GM23338 (cell line): ENCODE measurements around the gene EYS. TPM values are rescaled to one million over a fixed set of nuclear protein-coding genes. Genes with fewer than 3 reads are reported as not detected.
A peak's percentile ranks its signal among the peaks of the same experiment; 100 is the strongest.

Experiments
- ATAC-seq: fragments of 200-7000 bp; cut with Tn5 transposase; 3 replicates; pipeline ENCODE4 v1.9.1; 2020
- DNase-seq: peaks from one replicate; pipeline ENCODE4 v3.0.0-alpha.2; 2015; ENCODE audit warnings: low spot score
- H2AFZ ChIP-seq: fragments of 200-600 bp; sonication (generic); 2 replicates; pipeline ENCODE4 v1.8.0; 2016; ENCODE audit warnings: antibody characterized with exemption, mild to moderate bottlenecking, moderate library complexity
- H3F3A ChIP-seq: fragments of 200-600 bp; sonication (generic); replicated peaks from 2 replicates; pipeline ENCODE4 v1.8.0; 2017; ENCODE audit warnings: antibody characterized with exemption, mixed run types, low read depth
- H3K27ac ChIP-seq: fragments of 200-600 bp; sonication (generic); 2 replicates; pipeline ENCODE4 v1.6.1; 2016; ENCODE audit warnings: low read depth
- H3K27me3 ChIP-seq: fragments of 200-600 bp; sonication (generic); 2 replicates; pipeline ENCODE4 v1.8.0; 2016; ENCODE audit warnings: mild to moderate bottlenecking, mixed run types, moderate library complexity; ENCODE audit not compliant: insufficient read depth
- H3K36me3 ChIP-seq: fragments of 200-600 bp; sonication (generic); 2 replicates; pipeline ENCODE4 v1.8.0; 2016; ENCODE audit warnings: mild to moderate bottlenecking; ENCODE audit not compliant: insufficient read depth
- H3K4me1 ChIP-seq: fragments of 200-600 bp; sonication (generic); 2 replicates; pipeline ENCODE4 v1.8.0; 2016; ENCODE audit warnings: mild to moderate bottlenecking, moderate library complexity; ENCODE audit not compliant: insufficient read depth
- H3K4me2 ChIP-seq: fragments of 200-600 bp; sonication (generic); 2 replicates; pipeline ENCODE4 v1.7.1; 2017; ENCODE audit warnings: mixed run types
- H3K4me3 ChIP-seq: fragments of 200-600 bp; sonication (generic); 2 replicates; pipeline ENCODE4 v1.6.1; 2016; ENCODE audit warnings: mixed run types
- H3K79me2 ChIP-seq: fragments of 200-600 bp; sonication (generic); replicated peaks from 2 replicates; pipeline ENCODE4 v1.8.0; 2017; ENCODE audit warnings: mild to moderate bottlenecking; ENCODE audit not compliant: insufficient read depth
- H3K9me2 ChIP-seq: fragments of 200-600 bp; sonication (generic); 2 replicates; pipeline ENCODE4 v1.8.0; 2017; ENCODE audit not compliant: insufficient read depth
- H4K20me1 ChIP-seq: fragments of 200-600 bp; sonication (generic); replicated peaks from 2 replicates; pipeline ENCODE4 v1.8.0; 2017; ENCODE audit warnings: mild to moderate bottlenecking; ENCODE audit not compliant: insufficient read depth
- H3K27ac Mint-ChIP-seq: 2 replicates; pipeline ENCODE4 v1.8.0; 2020; ENCODE audit warnings: inconsistent platforms, mild to moderate bottlenecking, moderate library complexity, mixed read lengths
- H3K27me3 Mint-ChIP-seq: 3 replicates; pipeline ENCODE4 v1.8.0; 2022; ENCODE audit warnings: low read depth, mild to moderate bottlenecking, moderate library complexity, mixed read lengths, inconsistent platforms; ENCODE audit not compliant: insufficient read depth, poor library complexity
- H3K36me3 Mint-ChIP-seq: 3 replicates; pipeline ENCODE4 v1.8.0; 2021; ENCODE audit warnings: low read depth, mild to moderate bottlenecking, inconsistent platforms, moderate library complexity, mixed read lengths
- H3K4me1 Mint-ChIP-seq: 3 replicates; pipeline ENCODE4 v1.8.0; 2020; ENCODE audit warnings: mild to moderate bottlenecking, inconsistent platforms, mixed read lengths
- H3K4me3 Mint-ChIP-seq: 3 replicates; pipeline ENCODE4 v1.8.0; 2021; ENCODE audit warnings: moderate library complexity, mild to moderate bottlenecking, inconsistent platforms, mixed read lengths
- H3K9me3 Mint-ChIP-seq: 3 replicates; pipeline ENCODE4 v1.8.0; 2020; ENCODE audit warnings: moderate library complexity, mild to moderate bottlenecking, inconsistent platforms, mixed read lengths
- CREB1 ChIP-seq: fragments of 250-450 bp; sonication (Bioruptor Pico); IDR thresholded peaks from 2 replicates; pipeline ENCODE4 v1.5.0; 2020; ENCODE audit warnings: low read depth, mild to moderate bottlenecking, moderate library complexity
- ETS1 ChIP-seq: IDR thresholded peaks from 2 replicates; pipeline ENCODE4 v1.6.1; 2016; ENCODE audit warnings: antibody characterized with exemption
- EZH2 ChIP-seq: fragments of 200-600 bp; sonication (generic); IDR thresholded peaks from one replicate; pipeline ENCODE4 v1.8.0; 2017; ENCODE audit warnings: antibody characterized with exemption, mild to moderate bottlenecking, low read depth; ENCODE audit not compliant: unreplicated experiment
- EZH2phosphoT487 ChIP-seq: fragments of 200-600 bp; sonication (generic); IDR thresholded peaks from one replicate; pipeline ENCODE4 v1.8.1; 2018; ENCODE audit warnings: antibody characterized with exemption; ENCODE audit not compliant: unreplicated experiment
- JUNB ChIP-seq: IDR thresholded peaks from one replicate; pipeline ENCODE4 v1.6.1; 2016; ENCODE audit warnings: antibody characterized with exemption; ENCODE audit not compliant: unreplicated experiment
- NANOG ChIP-seq: IDR thresholded peaks from 2 replicates; pipeline ENCODE4 v1.6.1; 2016; ENCODE audit warnings: antibody characterized with exemption, borderline replicate concordance
- POLR2AphosphoS5 ChIP-seq: IDR thresholded peaks from 2 replicates; pipeline ENCODE4 v1.6.1; 2016; ENCODE audit warnings: antibody characterized with exemption, low read depth
- STAT1 ChIP-seq: IDR thresholded peaks from one replicate; pipeline ENCODE4 v1.6.1; 2016; ENCODE audit warnings: antibody characterized with exemption; ENCODE audit not compliant: unreplicated experiment
- ZNF114 ChIP-seq: fragments of 250-450 bp; sonication (Bioruptor Pico); IDR thresholded peaks from 2 replicates; pipeline ENCODE4 v1.5.0; 2020; ENCODE audit warnings: mild to moderate bottlenecking, moderate library complexity
- ZNF331 ChIP-seq: fragments of 250-450 bp; sonication (Bioruptor Pico); IDR thresholded peaks from 2 replicates; pipeline ENCODE4 v1.5.0; 2020; ENCODE audit warnings: low read depth, mild to moderate bottlenecking, moderate library complexity
- polyA plus RNA-seq: library from polyadenylated mRNA; unstranded; fragments of >200 nt; fragmentation: Nextera tagmentation; extraction: Ambion mirVana; gene quantifications from 2 replicates; pipeline ENCODE4 v1.2.1, GENCODE V29; 2016
- total RNA-seq: library from RNA; depleted of rRNA; stranded (reverse); fragments of >200 nt; shearing (Covaris generic); gene quantifications from 2 replicates; pipeline ENCODE4 v1.2.3, GENCODE V29; 2014
- TF ChIP-seq, protein P1 (sequence below), 2 experiments: fragments of 200-600 bp in 1 of 2; sonication (generic) in 1 of 2; conservative IDR thresholded peaks; 2 replicates each; pipeline versions ENCODE4 v1.5.1 to v1.6.1; 2016 to 2017; ENCODE audit warnings: antibody characterized with exemption in 2 of 2, low read depth in 2 of 2, mild to moderate bottlenecking in 2 of 2, moderate library complexity in 1 of 2
- TF ChIP-seq, protein P2 (sequence below): fragments of 250-450 bp; sonication (Bioruptor Pico); IDR thresholded peaks from 2 replicates; pipeline ENCODE4 v1.5.0; 2020; ENCODE audit warnings: mild to moderate bottlenecking, moderate library complexity
- TF ChIP-seq, protein P3 (sequence below): IDR thresholded peaks from one replicate; pipeline ENCODE4 v1.6.1; 2018; ENCODE audit warnings: antibody characterized with exemption; ENCODE audit not compliant: unreplicated experiment

EYS gene
- total and polyA plus RNA-seq, 2 experiments from 2014 or later: 0.38 to 0.52 TPM

DNA sequence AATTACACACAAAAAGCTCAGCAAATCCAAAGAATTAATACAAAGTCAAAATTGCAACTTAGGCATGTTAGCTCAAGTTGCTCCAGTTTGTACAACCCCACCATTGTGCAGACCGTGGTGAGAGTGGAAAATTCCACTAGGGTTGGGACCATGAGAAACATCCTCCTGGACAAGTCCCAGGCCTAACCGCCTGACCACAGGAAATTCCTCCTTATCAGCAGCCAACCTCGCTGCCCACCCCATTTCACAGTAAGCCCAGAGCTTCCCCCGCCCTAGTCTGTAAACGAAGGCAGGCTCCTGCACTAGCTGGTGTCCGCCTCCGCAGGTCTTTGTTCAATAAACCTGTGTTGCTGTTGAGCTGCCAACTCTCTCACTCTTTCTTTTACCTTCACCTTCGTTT, 1023.3 kb downstream of the EYS start:
- TF ChIP-seq JUNB (no peak), EZH2 (no peak), NANOG (no peak), ETS1 (no peak), ZNF114 (CRISPR knock-in tag) (no peak), CREB1 (no peak), POLR2AphosphoS5 (no peak), STAT1 (no peak), ZNF331 (CRISPR knock-in tag) (no peak), EZH2phosphoT487 (no peak)
- TF ChIP-seq, protein P1, sequence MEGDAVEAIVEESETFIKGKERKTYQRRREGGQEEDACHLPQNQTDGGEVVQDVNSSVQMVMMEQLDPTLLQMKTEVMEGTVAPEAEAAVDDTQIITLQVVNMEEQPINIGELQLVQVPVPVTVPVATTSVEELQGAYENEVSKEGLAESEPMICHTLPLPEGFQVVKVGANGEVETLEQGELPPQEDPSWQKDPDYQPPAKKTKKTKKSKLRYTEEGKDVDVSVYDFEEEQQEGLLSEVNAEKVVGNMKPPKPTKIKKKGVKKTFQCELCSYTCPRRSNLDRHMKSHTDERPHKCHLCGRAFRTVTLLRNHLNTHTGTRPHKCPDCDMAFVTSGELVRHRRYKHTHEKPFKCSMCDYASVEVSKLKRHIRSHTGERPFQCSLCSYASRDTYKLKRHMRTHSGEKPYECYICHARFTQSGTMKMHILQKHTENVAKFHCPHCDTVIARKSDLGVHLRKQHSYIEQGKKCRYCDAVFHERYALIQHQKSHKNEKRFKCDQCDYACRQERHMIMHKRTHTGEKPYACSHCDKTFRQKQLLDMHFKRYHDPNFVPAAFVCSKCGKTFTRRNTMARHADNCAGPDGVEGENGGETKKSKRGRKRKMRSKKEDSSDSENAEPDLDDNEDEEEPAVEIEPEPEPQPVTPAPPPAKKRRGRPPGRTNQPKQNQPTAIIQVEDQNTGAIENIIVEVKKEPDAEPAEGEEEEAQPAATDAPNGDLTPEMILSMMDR (conservative IDR thresholded peaks at IDR 0.05; ENCODE audit: low read depth in 2 of 2): no peak
- TF ChIP-seq, protein P2, sequence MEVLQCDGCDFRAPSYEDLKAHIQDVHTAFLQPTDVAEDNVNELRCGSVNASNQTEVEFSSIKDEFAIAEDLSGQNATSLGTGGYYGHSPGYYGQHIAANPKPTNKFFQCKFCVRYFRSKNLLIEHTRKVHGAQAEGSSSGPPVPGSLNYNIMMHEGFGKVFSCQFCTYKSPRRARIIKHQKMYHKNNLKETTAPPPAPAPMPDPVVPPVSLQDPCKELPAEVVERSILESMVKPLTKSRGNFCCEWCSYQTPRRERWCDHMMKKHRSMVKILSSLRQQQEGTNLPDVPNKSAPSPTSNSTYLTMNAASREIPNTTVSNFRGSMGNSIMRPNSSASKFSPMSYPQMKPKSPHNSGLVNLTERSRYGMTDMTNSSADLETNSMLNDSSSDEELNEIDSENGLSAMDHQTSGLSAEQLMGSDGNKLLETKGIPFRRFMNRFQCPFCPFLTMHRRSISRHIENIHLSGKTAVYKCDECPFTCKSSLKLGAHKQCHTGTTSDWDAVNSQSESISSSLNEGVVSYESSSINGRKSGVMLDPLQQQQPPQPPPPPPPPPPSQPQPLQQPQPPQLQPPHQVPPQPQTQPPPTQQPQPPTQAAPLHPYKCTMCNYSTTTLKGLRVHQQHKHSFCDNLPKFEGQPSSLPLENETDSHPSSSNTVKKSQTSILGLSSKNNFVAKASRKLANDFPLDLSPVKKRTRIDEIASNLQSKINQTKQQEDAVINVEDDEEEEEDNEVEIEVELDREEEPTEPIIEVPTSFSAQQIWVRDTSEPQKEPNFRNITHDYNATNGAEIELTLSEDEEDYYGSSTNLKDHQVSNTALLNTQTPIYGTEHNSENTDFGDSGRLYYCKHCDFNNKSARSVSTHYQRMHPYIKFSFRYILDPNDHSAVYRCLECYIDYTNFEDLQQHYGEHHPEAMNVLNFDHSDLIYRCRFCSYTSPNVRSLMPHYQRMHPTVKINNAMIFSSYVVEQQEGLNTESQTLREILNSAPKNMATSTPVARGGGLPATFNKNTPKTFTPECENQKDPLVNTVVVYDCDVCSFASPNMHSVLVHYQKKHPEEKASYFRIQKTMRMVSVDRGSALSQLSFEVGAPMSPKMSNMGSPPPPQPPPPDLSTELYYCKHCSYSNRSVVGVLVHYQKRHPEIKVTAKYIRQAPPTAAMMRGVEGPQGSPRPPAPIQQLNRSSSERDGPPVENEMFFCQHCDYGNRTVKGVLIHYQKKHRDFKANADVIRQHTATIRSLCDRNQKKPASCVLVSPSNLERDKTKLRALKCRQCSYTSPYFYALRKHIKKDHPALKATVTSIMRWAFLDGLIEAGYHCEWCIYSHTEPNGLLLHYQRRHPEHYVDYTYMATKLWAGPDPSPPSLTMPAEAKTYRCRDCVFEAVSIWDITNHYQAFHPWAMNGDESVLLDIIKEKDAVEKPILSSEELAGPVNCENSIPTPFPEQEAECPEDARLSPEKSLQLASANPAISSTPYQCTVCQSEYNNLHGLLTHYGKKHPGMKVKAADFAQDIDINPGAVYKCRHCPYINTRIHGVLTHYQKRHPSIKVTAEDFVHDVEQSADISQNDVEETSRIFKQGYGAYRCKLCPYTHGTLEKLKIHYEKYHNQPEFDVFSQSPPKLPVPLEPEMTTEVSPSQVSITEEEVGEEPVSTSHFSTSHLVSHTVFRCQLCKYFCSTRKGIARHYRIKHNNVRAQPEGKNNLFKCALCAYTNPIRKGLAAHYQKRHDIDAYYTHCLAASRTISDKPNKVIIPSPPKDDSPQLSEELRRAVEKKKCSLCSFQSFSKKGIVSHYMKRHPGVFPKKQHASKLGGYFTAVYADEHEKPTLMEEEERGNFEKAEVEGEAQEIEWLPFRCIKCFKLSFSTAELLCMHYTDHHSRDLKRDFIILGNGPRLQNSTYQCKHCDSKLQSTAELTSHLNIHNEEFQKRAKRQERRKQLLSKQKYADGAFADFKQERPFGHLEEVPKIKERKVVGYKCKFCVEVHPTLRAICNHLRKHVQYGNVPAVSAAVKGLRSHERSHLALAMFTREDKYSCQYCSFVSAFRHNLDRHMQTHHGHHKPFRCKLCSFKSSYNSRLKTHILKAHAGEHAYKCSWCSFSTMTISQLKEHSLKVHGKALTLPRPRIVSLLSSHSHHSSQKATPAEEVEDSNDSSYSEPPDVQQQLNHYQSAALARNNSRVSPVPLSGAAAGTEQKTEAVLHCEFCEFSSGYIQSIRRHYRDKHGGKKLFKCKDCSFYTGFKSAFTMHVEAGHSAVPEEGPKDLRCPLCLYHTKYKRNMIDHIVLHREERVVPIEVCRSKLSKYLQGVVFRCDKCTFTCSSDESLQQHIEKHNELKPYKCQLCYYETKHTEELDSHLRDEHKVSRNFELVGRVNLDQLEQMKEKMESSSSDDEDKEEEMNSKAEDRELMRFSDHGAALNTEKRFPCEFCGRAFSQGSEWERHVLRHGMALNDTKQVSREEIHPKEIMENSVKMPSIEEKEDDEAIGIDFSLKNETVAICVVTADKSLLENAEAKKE (CRISPR knock-in tag): no peak
- TF ChIP-seq, protein P3, sequence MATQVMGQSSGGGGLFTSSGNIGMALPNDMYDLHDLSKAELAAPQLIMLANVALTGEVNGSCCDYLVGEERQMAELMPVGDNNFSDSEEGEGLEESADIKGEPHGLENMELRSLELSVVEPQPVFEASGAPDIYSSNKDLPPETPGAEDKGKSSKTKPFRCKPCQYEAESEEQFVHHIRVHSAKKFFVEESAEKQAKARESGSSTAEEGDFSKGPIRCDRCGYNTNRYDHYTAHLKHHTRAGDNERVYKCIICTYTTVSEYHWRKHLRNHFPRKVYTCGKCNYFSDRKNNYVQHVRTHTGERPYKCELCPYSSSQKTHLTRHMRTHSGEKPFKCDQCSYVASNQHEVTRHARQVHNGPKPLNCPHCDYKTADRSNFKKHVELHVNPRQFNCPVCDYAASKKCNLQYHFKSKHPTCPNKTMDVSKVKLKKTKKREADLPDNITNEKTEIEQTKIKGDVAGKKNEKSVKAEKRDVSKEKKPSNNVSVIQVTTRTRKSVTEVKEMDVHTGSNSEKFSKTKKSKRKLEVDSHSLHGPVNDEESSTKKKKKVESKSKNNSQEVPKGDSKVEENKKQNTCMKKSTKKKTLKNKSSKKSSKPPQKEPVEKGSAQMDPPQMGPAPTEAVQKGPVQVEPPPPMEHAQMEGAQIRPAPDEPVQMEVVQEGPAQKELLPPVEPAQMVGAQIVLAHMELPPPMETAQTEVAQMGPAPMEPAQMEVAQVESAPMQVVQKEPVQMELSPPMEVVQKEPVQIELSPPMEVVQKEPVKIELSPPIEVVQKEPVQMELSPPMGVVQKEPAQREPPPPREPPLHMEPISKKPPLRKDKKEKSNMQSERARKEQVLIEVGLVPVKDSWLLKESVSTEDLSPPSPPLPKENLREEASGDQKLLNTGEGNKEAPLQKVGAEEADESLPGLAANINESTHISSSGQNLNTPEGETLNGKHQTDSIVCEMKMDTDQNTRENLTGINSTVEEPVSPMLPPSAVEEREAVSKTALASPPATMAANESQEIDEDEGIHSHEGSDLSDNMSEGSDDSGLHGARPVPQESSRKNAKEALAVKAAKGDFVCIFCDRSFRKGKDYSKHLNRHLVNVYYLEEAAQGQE: no peak
- Histone ChIP-seq H3F3A (no peaks in the 10 kb centered on the region), H3K4me3 (no peak overlapping the region), H3K27me3 (no peaks in the 10 kb centered on the region), H3K9me2 (no peaks in the 10 kb centered on the region), H4K20me1 (no peaks in the 10 kb centered on the region), H3K36me3 (no peaks in the 10 kb centered on the region), H3K4me2 (no peak overlapping the region), H3K79me2 (no peaks in the 10 kb centered on the region), H2AFZ (peak overlapping the region; percentile 28; the same call in 1 of the 2 replicates), H3K27ac (no peak overlapping the region), H3K4me1 (no peaks in the 10 kb centered on the region)
- DNase-seq: peak; percentile 33
- Mint-ChIP-seq H3K9me3 (peaks cover 7% of the 10 kb centered on the region; the same call in 2 of the 3 replicates), H3K4me1 (peaks cover 4% of the 10 kb centered on the region; the same call in 1 of the 3 replicates), H3K27ac (no peak overlapping the region), H3K36me3 (no peaks in the 10 kb centered on the region), H3K4me3 (no peak overlapping the region), H3K27me3 (no peaks in the 10 kb centered on the region)
- ATAC-seq: peak; percentile 67
